Esophagus squamous epithelium (tissue), 5 donors: ENCODE data around the gene HES5. TPM values are rescaled to one million over a fixed set of nuclear protein-coding genes. Genes with fewer than 3 reads are reported as not detected.

Experiments used
- DNase-seq: peaks from one replicate; lab custom pipeline; 2025; lab: John Stamatoyannopoulos, UW
- H3K27ac ChIP-seq, 4 donors: fragments of 200-600 bp; sonication (generic); one replicate each; pipeline ENCODE4 v1.5.1; 2016 to 2019; ENCODE audit warnings: mild to moderate bottlenecking in 1 of 4
- H3K27me3 ChIP-seq, 4 donors: fragments of 200-600 bp; sonication (generic); 1 replicate in 3 of 4; 2 replicates in 1 of 4; pipeline versions ENCODE4 v1.5.1 to v1.6.0; 2017 to 2021; ENCODE audit warnings: antibody characterized with exemption in 1 of 4
- H3K36me3 ChIP-seq, 3 donors: fragments of 200-600 bp; sonication (generic); one replicate each; pipeline ENCODE4 v1.5.1; 2016 to 2019
- H3K4me1 ChIP-seq, 3 donors: fragments of 200-600 bp; sonication (generic); one replicate each; pipeline ENCODE4 v1.5.1; 2017 to 2019
- H3K4me3 ChIP-seq, 4 donors: fragments of 200-600 bp; sonication (generic); 1 replicate in 3 of 4; 2 replicates in 1 of 4; pipeline ENCODE4 v1.5.1; 2016 to 2019; ENCODE audit warnings: mild to moderate bottlenecking in 2 of 4, moderate library complexity in 1 of 4
- H3K9me3 ChIP-seq, 3 donors: fragments of 200-600 bp; sonication (generic); one replicate each; pipeline ENCODE4 v1.5.1; 2016 to 2019
- CTCF ChIP-seq, 6 experiments: fragments of 450-650 bp in 4 of 6; fragments of 200-600 bp in 2 of 6; sonication (generic) in 2 of 6; IDR thresholded peaks; one replicate each; pipeline ENCODE4 v1.5.1; 2016 to 2019; ENCODE audit warnings: antibody characterized with exemption in 6 of 6, mild to moderate bottlenecking in 4 of 6, moderate library complexity in 4 of 6
- POLR2A ChIP-seq, 4 donors: fragments of 450-650 bp; IDR thresholded peaks; one replicate each; pipeline ENCODE4 v1.6.1; 2017; ENCODE audit warnings: antibody characterized with exemption in 4 of 4, mild to moderate bottlenecking in 4 of 4, moderate library complexity in 3 of 4
- WGBS, 2 donors: methylation state at CpG; one replicate each; pipeline ENCODE4 v1.1.5; 2018; 5-methylcytosine and 5-hydroxymethylcytosine counted together
- intact Hi-C: fragments of 100-400 bp; cut with DNase I; formaldehyde crosslinking; loops from one replicate; pipeline ENCODE4 v1.15.0; 2022
- total RNA-seq, 4 donors: library from RNA; depleted of rRNA; stranded (reverse); fragments of >200 nt; gene quantifications; one replicate each; pipeline ENCODE4 v1.1.0, GENCODE V29; 2016
- donor health status: DM: yes; HTN: yes; CAD: no.

Gene HES5
- total RNA-seq, 4 donors from 2014 or later = 0.35 to 0.76 (median 0.70) TPM; not detected in 1

GRCh38 chr1:2530513-2531361 lies 674 bp upstream of the HES5 start:
- WGBS, 2 donors = 10 to 15% methylated on average over 5 to 8 of the region's 30 CpGs
- peaks cover 75 to 94% (median 78%) of the 10 kb centered on the region in 3 donors for H3K4me1 ChIP-seq

DNA sequence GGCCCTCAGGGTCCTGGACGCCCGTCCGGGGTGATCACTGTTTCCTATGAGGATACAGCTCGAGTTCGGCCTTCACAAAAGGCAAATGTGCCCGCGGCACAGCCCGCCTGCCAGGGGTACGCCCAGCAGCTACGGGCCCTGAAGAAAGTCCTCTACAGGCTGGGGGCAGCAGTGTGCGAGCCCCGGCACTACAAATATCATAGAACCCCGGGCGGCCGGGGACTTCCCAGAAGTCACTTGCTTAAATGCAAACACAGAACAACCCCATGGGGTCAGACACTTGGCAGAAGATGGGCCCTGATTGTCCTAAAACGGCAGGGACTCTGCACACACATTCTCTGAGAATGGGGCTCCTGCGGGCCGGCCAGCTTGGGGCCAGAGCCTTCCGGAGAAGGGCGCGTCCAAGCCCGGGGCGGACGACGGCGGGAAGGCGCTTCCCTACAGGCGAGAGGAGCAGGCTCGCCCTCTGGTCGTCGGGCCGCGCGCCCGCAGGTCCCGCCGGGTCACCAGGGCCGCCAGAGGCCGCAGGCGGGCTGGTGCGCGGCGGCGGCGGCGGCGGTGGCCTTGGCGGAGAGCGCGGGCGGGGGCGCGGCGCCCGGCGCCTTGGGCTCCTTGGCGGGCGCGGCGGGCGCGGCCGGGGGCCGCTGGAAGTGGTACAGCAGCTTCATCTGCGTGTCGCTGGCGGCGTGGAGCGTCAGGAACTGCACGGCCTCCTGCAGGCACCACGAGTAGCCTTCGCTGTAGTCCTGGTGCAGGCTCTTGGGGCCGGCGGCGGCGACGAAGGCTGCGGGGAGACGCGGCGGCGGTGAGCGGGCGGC lies 888 bp downstream of the HES5 start:
- intact Hi-C loops = no loop called here
- H3K36me3 ChIP-seq = no peaks in the 10 kb centered on the region
- peak overlapping the region; percentile 22 to 67 (median 42) for H3K4me3 ChIP-seq
- peaks cover 73 to 94% (median 75%) of the 10 kb centered on the region in 3 donors for H3K4me1 ChIP-seq
- WGBS, 2 donors = 0% methylated on average over 4 of the region's 84 CpGs; no CpG with 5 or more reads in 1 of the 2 donors
- DNase-seq = no peak
- H3K27me3 ChIP-seq = peaks cover 0 to 64% (median 0%) of the 10 kb centered on the region in 4 donors
- TF ChIP-seq CTCF (IDR thresholded peaks at IDR 0.05) (no peak), POLR2A (IDR thresholded peaks at IDR 0.05) (no peak)
- H3K9me3 ChIP-seq = no peaks in the 10 kb centered on the region
- peak overlapping the region in 3 of 4 donors; percentile 51 to 86 (median 62) for H3K27ac ChIP-seq

More at GRCh38 chr1:2530513-2531361, 674 bp upstream of the HES5 start:
- Histone ChIP-seq H3K27me3 (peaks cover 0 to 80% (median 0%) of the 10 kb centered on the region in 4 donors), H3K4me3 (peak overlapping the region; percentile 22 to 67 (median 42)), H3K9me3 (no peaks in the 10 kb centered on the region), H3K27ac (peak overlapping the region; percentile 41 to 62 (median 50)), H3K36me3 (no peaks in the 10 kb centered on the region)
- intact Hi-C loops = no loop called here
- TF ChIP-seq POLR2A (IDR thresholded peaks at IDR 0.05) (no peak), CTCF (IDR thresholded peaks at IDR 0.05) (no peak)
- no peak for DNase-seq

- intact Hi-C loops = no loop called here
- no peak for DNase-seq
- Histone ChIP-seq H3K27ac (peak overlapping the region in 3 of 4 donors; percentile 51 to 86 (median 62)), H3K4me1 (peaks cover 72 to 94% (median 75%) of the 10 kb centered on the region in 3 donors), H3K36me3 (no peaks in the 10 kb centered on the region), H3K27me3 (peaks cover 0 to 59% (median 0%) of the 10 kb centered on the region in 4 donors), H3K4me3 (peak overlapping the region in 3 of 4 donors; percentile 20 to 67 (median 46)), H3K9me3 (no peaks in the 10 kb centered on the region)
- 48 to 67% methylated on average over 1 to 9 of the region's 10 CpGs for WGBS, 2 donors
- TF ChIP-seq POLR2A (IDR thresholded peaks at IDR 0.05) (no peak), CTCF (IDR thresholded peaks at IDR 0.05) (no peak)
Observed at GRCh38 chr1:2528611-2528965, 1.5 kb downstream of the HES5 start.

DNA sequence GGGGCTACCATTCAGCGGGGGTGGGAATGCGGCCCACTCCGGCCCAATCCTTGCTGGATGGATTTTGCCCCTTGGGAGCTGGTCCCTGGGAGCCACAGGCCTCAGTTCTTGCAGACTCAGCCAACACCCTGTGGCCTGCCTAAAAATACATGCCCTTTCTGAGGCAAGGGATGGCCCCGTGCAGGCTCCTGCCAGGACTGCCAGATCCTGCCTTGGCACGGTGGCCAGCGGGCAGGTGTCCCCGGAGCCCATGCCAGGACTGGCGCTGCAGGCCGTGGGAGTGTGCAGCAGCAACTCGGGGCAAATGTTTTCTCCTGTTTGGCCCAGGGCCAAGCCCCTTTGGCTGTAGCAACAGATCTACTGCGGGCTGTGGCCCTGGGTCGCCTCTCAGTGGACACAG lies 2.0 kb downstream of the HES5 start:
- 29% methylated on average over 5 of the region's 12 CpGs; no CpG with 5 or more reads in 1 of the 2 donors for WGBS, 2 donors
- Histone ChIP-seq H3K27ac (peak overlapping the region; percentile 86 to 96 (median 88)), H3K36me3 (no peaks in the 10 kb centered on the region), H3K9me3 (no peaks in the 10 kb centered on the region), H3K27me3 (peaks cover 0 to 53% (median 0%) of the 10 kb centered on the region in 4 donors), H3K4me1 (peaks cover 71 to 94% (median 77%) of the 10 kb centered on the region in 3 donors), H3K4me3 (no peak overlapping the region)
- TF ChIP-seq CTCF (IDR thresholded peaks at IDR 0.05) = no peak
- TF ChIP-seq POLR2A (IDR thresholded peaks at IDR 0.05) = no peak
- no peak for DNase-seq
- intact Hi-C loops = no loop called here
